ENCODE measurements around the gene FUT8.
"Not testable (repeated sequence)": the region's sequence is repeated elsewhere in the genome, so short reads cannot be mapped to it uniquely, and the experiment has no call there.

FUT8 gene

GRCh38 chr14:65716813-65717212, 304.3 kb downstream of the FUT8 start:
- in situ Hi-C loops (cut with HindIII; ENCODE audit: low pct_ligation_motif_present, low pct_unique_long_range_greater_than_20kb, low sequenced_read_pairs); DNase-seq: not testable (repeated sequence)

DNA sequence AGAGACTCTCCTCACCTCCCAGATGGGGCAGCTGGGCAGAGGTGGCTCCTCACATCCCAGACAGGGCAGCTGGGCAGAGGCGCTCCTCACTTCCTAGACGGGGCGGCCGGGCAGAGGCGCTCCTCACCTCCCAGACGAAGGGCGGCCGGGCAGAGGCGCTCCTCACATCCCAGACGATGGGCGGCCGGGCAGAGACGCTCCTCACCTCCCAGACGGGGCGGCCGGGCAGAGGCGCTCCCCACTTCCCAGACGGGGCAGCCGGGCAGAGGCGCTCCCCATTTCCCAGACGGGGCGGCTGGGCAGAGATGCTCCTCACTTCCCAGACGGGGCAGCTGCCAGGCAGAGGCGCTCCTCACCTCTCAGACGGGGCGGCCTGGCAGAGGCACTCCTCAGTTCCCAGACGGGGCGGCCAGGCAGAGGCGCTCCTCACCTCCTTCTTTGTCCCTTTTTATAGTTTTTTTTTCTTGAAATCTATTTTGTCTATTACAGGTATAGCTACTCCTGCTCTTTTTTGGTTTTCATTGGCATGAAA, 304.9 kb downstream of the FUT8 start:
- in situ Hi-C loops (cut with HindIII; ENCODE audit: low pct_ligation_motif_present, low pct_unique_long_range_greater_than_20kb, low sequenced_read_pairs) = not testable (repeated sequence)

DNA sequence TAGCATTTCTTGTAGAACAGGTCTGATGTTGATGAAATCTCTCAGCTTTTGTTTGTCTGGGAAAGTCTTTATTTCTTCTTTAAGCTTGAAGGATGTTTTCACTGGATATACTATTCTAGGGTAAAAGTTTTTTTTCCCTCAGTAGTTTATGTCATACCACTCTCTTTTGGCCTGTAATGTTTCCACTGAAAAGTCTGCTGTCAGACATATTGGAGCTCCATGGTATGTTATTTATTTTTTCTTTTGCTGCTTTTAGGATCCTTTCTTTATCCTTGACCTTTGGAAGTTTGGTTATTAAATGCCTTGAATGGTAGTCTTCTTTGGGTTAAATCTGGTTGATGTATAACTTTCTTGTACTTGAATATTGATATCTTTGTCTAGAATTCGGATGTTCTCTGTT, 306.1 kb downstream of the FUT8 start:
- DNase-seq = no peak
- in situ Hi-C loops (cut with HindIII; ENCODE audit: low pct_ligation_motif_present, low pct_unique_long_range_greater_than_20kb, low sequenced_read_pairs) = no loop called here

More for the DNA sequence above, 304.9 kb downstream of the FUT8 start:
- DNase-seq = not testable (repeated sequence)

- no peak for DNase-seq
- in situ Hi-C loops (cut with HindIII; ENCODE audit: low pct_ligation_motif_present, low pct_unique_long_range_greater_than_20kb, low sequenced_read_pairs) = no loop called here
Measured at GRCh38 chr14:65720171-65720570, 307.6 kb downstream of the FUT8 start.

DNA sequence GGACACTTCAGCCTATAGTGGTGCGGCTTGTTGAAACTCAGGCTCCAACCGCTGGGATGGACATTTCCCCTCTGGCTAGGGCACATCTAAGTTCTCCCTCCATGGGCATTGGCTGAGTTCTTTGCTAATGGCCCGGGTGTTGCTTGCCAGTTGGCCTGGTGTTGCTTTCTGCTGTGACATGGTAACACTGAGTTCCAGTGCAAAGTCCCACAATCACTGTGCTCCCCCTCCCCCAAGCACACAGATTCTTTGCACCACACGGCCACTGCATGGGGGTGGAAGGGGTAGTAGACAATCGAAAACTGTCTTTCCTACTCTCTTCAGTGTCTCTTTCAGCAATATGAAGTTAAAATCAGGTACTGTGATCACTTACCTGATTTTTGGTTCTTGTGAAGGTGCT, 308.2 kb downstream of the FUT8 start:
- in situ Hi-C loops (cut with HindIII; ENCODE audit: low pct_ligation_motif_present, low pct_unique_long_range_greater_than_20kb, low sequenced_read_pairs) = no loop called here
- no peak for DNase-seq

GRCh38 chr14:65723348-65723747, 310.8 kb downstream of the FUT8 start:
- in situ Hi-C loops (cut with HindIII; ENCODE audit: low pct_ligation_motif_present, low pct_unique_long_range_greater_than_20kb, low sequenced_read_pairs) = no loop called here
- DNase-seq = no peak

DNA sequence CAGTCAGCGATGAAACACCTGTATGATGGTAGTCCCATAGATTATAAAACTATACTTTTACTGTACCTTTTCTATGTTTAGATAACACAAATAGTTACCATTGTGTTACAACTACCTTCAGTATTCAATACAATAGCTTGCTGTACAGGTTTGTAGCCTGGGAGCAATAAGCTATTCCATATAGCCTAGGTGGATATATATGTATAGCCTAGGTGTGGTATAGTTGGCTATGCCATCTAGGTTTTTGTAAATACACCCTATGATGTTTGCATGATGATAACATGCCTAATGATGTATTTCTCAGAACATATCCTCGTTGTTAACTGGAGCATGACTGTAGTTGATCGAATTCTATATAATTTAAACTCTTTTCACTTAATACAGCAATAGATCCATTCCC, 316.1 kb downstream of the FUT8 start:
- in situ Hi-C loops (cut with HindIII; ENCODE audit: low pct_ligation_motif_present, low pct_unique_long_range_greater_than_20kb, low sequenced_read_pairs) = no loop called here
- DNase-seq = no peak

DNA sequence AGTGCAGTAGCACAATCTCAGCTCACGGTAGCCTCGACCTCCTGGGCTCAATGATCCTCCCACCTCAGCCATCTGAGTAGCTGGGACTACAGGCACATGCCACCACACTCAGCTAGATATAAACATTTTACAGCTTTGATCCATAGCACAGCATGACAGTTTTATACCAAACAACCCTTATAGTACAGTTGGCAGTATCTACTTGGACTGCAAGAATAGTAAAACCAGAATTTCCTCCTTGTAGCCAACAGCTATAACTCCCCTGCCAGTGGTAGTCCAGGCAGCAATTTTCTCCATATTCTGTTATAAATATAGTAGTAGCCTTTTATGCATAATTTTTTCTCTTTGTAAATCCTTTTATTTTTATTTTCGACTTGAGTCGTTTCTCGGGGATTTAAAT, 317.0 kb downstream of the FUT8 start:
- in situ Hi-C loops (cut with HindIII; ENCODE audit: low pct_ligation_motif_present, low pct_unique_long_range_greater_than_20kb, low sequenced_read_pairs) = no loop called here

GRCh38 chr14:65731933-65732506, 319.5 kb downstream of the FUT8 start:
- DNase-seq = no peak
- in situ Hi-C loops (cut with HindIII; ENCODE audit: low pct_ligation_motif_present, low pct_unique_long_range_greater_than_20kb, low sequenced_read_pairs) = no loop called here

More for the DNA sequence above, 317.0 kb downstream of the FUT8 start:
- no peak for DNase-seq

DNA sequence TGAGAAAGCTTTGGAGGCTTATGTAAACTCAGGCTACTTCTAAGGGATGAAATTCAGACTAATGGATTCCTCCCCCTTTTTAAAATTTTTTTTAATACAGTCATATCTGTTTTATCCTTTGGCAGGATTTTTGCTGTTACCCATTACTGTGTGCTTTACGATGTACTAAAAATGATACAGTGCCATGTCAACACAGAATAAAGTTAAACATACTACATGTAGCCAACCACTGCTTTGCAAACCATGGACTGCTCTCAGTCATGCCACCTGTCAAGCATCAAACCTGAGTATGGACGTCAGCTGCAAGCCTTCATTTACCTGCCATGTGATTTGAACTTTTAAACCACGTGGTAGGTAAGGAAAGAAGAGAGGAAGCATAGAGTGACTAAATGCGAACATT, 325.8 kb downstream of the FUT8 start:
- no peak for DNase-seq
- in situ Hi-C loops (cut with HindIII; ENCODE audit: low pct_ligation_motif_present, low pct_unique_long_range_greater_than_20kb, low sequenced_read_pairs) = no loop called here

DNA sequence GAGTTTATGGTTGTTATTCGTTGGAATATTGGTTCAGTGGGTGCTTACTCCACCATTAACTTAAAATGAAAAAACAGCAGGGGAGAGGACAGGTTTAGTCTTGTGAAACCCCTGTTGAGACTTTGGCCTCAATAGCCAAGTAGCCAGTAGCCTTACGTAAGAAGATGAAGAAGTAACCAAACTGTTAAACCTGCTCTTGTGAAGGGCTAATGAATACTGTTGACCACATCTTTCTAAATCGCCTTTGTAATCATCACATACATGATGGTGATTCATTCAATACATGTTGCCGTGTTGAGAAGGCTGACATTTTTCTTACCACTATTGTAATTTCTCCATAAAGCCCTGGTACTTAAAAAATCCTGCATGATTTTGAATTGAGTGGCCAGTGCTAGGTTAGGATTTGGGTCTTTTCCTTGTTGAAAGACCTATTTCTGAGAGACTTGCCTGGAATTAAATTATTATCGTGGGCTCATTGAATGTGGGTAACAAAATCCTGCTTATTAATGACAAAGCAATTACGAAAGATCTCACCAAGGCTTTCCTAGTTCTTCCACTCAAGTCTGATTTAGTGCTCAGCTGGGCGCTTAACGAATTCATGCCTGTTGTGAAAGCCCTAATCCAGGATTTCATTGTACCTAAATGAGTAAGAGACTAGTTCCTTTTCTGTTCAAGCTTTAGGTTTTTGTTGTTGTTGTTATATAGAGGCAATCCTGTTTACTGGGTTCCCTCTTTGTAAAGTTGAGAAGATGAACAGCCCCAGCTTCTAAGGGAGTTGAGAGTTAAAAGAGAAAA, 333.1 kb downstream of the FUT8 start:
- no peak for DNase-seq
- in situ Hi-C loops (cut with HindIII; ENCODE audit: low pct_ligation_motif_present, low pct_unique_long_range_greater_than_20kb, low sequenced_read_pairs) = no loop called here

GRCh38 chr14:65748796-65749195, 336.3 kb downstream of the FUT8 start:
- no peak for DNase-seq
- in situ Hi-C loops (cut with HindIII; ENCODE audit: low pct_ligation_motif_present, low pct_unique_long_range_greater_than_20kb, low sequenced_read_pairs) = no loop called here

DNA sequence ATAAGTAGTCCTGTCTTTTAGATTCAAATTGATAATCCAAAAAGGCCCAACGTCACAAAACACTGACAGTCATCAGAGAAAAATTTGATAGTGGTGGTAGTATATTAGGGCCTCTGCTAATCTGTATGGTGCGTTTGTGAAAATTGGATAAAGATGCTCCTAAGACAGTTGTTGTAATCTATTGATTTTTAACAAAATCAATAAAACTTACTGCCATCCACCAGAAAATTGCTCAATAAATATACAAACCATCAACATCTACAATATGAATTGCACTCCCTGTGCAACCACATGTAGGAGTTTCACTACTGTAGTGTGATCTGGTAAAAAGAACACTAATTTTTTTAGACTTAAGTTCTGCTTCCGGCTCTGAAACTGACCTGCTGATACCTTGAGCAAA, 336.8 kb downstream of the FUT8 start:
- in situ Hi-C loops (cut with HindIII; ENCODE audit: low pct_ligation_motif_present, low pct_unique_long_range_greater_than_20kb, low sequenced_read_pairs) = no loop called here
- DNase-seq = no peak

- DNase-seq = no peak
- in situ Hi-C loops (cut with HindIII; ENCODE audit: low pct_ligation_motif_present, low pct_unique_long_range_greater_than_20kb, low sequenced_read_pairs) = no loop called here
Measured at GRCh38 chr14:65750906-65751305, 338.4 kb downstream of the FUT8 start.

- in situ Hi-C loops (cut with HindIII; ENCODE audit: low pct_ligation_motif_present, low pct_unique_long_range_greater_than_20kb, low sequenced_read_pairs) = no loop called here
- no peak for DNase-seq
Measured at GRCh38 chr14:65751510-65751909, 339.0 kb downstream of the FUT8 start.

DNA sequence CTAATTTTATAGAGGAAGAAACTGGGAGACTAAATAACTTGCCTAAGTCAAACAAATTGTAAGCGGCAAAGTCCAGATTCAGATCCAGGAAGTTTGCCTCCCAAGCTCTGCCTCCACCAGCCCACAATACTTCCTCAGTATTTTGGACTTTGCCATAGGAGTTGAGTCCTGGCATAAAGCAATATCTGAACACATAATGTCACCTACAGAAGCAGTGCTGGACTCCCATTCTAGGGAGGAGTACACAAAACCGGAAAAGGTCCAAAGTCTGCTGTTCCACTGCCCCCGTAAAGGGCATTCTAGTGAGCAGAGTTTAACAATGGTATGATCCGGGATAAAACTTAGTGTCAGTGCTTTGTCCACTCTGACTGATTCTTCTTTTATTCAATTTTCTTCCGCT, 340.5 kb downstream of the FUT8 start:
- in situ Hi-C loops (cut with HindIII; ENCODE audit: low pct_ligation_motif_present, low pct_unique_long_range_greater_than_20kb, low sequenced_read_pairs) = no loop called here
- DNase-seq = no peak

- in situ Hi-C loops (cut with HindIII; ENCODE audit: low pct_ligation_motif_present, low pct_unique_long_range_greater_than_20kb, low sequenced_read_pairs) = no loop called here
Measured at GRCh38 chr14:65755331-65755730, 342.8 kb downstream of the FUT8 start.

GRCh38 chr14:65756880-65757279, 344.4 kb downstream of the FUT8 start:
- no peak for DNase-seq
- in situ Hi-C loops (cut with HindIII; ENCODE audit: low pct_ligation_motif_present, low pct_unique_long_range_greater_than_20kb, low sequenced_read_pairs) = no loop called here

More at GRCh38 chr14:65755331-65755730, 342.8 kb downstream of the FUT8 start:
- no peak for DNase-seq

DNA sequence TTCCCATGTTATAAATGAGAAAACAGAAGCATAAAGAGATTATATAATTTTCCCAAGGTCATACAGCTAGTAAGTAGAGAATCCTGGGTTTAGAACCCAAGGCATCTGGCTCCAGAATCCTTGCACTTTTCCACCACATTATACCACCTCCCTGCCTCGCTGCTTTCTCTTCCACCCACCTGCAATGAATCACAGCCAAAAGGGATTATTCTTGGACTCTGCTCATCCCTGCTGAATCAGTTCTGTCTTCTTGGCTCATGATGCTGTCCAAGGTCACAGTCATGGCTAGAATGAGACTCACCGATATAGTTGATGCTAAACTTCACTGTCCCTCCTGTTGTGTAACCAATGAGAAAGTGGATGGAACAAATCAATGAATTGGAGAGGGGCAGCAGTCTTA, 356.6 kb downstream of the FUT8 start:
- in situ Hi-C loops (cut with HindIII; ENCODE audit: low pct_ligation_motif_present, low pct_unique_long_range_greater_than_20kb, low sequenced_read_pairs) = no loop called here
- DNase-seq = no peak

GRCh38 chr14:65770681-65771080, 358.2 kb downstream of the FUT8 start:
- in situ Hi-C loops (cut with HindIII; ENCODE audit: low pct_ligation_motif_present, low pct_unique_long_range_greater_than_20kb, low sequenced_read_pairs) = no loop called here
- DNase-seq = no peak

Measured in ACHN (cell line).